NCI-H187 (cell line): ENCODE measurements around the gene COG5.
"Not testable (repeated sequence)": the region's sequence is repeated elsewhere in the genome, so short reads cannot be mapped to it uniquely, and the experiment has no call there.

Source experiments
- DNase-seq, 2 experiments: peaks; one replicate each; lab custom pipeline; 2025; lab: John Stamatoyannopoulos, UW

The COG5 gene

DNA sequence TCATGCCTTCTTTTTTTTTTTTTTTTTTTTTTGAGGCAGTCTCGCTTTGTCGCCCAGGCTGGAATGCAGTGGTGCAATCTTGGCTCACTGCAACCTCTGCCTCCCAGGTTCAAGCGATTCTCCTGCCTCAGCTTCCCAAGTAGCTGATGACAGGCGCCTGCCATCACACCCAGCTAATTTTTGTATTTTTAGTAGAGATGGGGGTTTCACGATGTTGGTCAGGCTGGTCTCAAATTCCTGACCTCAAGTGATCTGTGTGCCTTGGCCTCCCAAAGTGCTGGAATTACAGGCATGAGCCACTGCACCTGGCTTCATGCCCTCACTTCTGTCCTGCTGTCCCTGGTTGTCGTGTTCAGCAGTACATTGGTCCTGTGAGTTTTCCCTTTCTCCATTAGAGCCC lies 342.9 kb downstream of the COG5 start:
- DNase-seq, result not testable (repeated sequence)

DNA sequence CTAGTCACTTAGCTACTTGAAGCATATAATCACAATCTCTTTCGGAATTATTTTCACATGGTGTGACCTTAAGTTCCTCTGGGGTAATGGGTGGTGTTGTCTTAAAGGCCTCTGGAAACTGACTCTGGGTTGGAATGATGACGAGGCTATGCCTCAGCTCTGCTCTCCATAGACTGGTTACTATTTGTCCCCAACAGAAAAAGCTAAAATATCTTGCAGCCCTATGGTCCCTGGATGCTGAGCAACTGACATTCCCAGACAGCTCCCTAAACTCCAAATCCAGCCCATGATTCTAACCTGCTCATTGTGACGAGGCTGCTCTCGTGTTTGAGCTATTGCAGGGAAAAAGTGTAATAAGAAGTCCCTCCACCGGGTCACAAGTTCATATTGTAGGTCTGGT lies 343.4 kb downstream of the COG5 start:
- no peak for DNase-seq

DNA sequence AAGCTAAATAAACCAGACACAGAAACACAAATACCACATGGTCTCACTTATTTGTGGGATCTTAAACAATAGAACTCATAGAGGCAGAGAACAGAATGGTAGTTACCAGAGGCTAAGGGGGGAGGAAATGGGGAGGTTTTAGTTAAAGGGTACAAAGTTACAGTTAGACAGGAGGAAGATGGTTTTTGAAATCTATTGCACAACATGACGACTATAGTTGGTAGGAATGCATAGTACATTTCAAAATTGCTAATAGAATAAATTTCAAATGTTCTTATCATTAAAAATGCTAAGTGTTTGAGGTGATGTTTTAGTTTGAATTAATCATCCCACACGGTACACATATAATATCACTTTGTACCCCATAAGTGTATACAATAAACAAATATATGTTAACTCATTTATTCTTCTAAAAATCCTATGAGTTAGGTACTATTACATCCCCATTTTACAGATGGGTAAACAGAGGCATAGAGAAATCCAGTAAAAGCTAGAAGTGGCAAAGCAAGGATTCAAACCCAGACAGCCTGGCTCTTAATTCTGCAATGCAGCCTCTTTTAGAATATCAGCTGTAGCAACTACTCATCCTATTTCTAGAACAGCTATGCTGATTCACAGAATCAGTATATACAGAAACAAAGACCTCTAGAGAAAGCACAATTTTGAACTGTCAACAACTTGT lies 344.0 kb downstream of the COG5 start:
- DNase-seq, result no peak

DNA sequence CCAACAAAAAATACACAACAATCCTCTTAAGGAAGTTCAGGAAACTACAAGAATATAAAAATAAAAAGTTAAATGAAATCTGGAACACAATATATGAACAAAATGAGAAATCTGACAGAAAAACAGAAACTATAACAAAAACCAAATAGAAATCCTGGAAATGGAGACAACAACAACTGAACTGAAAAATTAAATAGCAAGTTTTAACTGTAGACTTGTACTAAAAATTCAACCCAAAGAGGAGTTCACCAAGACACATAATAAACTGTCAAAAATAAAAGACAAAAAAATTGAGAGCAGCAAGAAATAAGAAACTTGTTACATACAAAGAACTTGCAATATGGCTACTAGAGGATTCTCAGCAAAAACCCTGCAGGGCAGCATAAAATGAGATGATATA lies 349.8 kb downstream of the COG5 start:
- no peak for DNase-seq

DNA sequence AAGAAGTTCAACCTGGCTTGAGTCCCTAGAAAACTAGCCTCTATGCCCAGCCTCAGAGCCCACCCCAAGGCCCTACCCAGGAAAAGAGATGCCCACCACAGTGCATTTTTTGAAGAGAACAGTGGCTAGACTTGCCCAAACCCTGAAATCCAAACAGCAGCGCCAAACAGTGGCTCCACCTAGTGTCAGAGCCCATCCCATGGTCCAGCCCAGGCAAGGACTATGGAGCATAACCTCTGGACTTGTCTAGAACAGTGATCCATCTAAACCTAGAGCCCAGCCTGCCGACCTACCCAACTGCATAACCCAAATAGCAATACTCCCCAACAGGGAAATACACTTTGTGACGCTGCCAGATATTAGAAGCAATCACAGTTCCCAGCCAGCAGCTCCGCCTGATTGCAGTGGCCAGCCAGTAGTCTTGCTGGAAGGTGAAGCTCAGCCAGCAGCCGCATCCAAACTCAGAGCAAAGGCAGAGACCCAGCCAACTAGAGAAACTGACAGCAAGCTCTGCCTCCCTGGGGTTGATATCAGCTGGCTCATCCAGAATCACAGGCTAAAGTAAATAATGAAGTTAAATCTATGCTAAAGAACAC lies 350.4 kb downstream of the COG5 start:
- DNase-seq, result no peak

DNA sequence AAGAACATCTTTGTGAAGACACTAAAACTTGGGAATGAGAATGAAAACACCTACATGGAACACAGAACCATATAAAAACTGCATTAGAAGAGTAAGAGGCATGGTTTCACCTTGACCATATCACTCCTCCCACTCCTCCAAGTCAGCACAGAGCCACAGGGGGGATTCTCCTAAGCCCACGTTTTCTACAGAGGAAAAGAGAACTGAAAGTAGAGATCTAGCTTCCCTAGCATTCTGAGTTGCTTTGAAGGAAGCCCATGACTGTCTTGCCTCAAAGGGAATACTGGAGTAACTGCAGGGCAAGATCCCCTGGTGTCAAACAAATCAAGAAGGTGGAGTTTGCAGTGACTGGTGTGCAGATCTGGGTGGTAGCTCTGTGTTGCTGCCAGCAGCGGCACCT lies 351.0 kb downstream of the COG5 start:
- DNase-seq, result no peak

DNA sequence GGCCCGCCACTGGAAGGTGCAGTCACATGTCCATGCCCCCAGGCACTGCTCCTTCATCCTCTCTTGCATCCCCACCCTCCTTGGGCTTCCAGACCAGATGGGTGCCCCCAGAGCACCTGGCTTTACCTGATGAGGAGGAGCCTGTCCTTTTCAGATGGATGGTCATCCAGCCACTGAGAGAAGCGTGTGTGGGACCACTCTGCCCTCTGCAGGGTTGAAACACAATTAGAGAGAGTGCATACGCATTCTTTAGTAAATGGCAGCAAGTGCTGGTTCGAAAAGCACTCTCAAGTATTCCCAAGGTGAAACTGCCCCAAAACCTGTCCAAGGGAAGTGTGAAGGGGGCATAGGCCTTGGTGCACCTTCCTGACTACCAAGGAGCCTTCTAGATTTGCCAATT lies 353.3 kb downstream of the COG5 start:
- DNase-seq, result no peak

DNA sequence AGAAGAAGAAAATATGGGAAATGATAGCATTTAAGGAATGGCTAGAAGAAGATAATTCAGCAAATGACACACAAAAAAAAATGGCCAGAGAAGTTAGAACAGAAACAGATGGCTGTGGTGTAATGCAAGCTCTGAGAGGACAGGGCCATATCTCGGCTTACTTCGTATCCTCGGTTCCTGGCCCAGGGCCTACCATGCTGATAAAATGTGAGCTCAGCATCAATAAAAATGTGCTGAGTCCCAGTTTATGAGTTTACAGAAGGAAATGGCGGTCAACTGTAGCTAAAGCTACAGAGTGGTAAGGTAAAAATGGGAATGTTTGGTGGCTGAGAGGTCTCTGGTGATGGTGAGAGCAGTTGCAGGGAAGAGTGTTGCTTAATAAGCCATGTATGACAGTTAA lies 354.2 kb downstream of the COG5 start:
- DNase-seq, result no peak

DNA sequence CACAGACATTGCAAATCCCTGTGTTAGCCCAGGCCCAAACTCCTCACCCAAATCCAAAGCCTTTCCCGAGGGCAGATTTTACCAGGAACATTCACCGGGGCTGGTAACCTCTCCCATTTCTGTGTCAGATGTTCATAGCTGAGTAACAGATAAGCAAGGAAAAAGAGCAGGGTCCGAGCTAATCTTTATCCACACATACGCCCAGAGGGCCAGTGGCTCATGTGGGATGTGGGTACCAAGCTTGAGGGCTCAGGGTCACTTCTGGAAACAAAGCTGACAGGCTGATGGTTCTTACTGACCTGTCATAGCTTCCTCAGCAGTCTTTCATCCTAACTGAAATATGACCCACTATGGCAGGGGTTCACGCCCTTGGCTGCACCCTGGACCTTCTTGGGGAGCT lies 355.2 kb downstream of the COG5 start:
- DNase-seq, result no peak

DNA sequence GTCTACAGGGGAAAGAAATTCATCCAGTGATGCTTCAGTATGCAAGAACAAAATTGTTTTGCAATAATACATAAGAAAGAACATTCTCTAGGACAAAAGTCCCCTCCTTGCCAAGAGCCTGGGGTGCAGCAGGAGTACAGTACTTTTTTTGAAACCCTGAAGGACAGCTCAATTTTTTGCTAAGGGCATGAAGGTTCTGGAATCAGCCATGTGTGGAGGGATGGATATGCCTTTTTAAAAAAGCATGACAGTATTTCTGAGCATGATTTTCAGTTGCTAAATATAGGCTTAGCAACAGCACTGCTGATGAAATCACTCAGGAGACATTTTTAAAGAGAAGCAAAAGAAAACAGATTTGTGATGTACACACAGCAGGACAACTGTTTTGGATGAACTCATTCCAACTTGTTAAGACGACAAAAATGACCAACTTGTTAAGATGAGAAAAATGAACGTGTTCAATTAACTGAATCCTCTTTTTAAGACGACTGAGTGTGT lies 355.6 kb downstream of the COG5 start:
- no peak for DNase-seq

DNA sequence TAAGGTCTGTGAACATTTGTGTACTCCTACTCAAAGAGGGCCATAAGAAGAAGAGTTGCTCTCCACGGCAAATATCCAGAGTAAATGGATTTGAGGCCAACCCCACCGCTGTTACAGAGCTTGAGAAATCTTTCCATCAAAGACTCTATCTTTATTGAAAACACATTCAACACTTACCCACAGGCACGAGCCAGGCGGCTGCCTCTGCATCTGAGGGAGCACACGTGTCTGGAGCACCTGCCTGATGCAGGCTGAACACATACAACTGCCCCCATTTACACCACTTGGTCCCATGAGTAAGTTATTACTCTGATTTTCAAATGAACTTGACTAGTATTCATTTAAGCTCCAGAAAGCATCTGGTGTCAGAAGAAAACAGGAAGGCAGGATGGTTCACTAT lies 356.3 kb downstream of the COG5 start:
- no peak for DNase-seq

DNA sequence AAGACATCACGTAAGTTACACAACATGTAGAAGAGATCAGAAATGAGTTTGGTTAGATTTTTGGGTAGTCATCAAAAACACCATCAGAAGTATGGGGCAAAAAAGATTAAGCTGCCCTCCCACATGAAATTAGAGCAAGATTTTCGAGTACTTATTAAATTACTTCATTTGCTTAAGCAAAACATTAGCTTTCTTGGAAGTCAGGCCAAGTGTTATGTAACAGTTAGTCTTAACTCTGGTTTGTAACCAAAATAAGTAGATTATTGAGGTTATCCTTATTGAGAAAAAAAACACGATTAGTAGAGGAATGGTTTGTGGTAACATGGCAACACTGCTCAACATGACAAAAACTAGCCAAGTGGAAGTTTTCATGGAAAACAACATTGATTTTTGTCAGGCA lies 357.0 kb downstream of the COG5 start:
- DNase-seq, result no peak

DNA sequence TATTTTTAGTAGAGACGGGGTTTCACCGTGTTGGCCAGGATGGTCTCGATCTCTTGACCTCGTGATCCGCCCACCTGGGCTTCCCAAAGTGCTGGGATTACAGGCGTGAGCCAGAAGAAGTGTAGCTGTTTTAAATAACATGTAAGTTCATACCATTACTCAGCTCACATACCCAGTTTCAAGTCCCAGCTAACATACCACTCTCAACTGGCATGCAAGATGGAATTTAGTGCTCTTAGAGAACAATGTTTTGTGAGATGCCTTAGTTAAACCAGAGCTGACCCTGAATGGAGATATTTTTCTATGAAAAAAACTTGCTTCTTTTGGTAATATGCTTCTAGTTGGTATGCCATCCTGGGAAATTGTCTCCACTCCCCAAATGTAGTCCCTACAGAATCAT lies 357.6 kb downstream of the COG5 start:
- no peak for DNase-seq

DNA sequence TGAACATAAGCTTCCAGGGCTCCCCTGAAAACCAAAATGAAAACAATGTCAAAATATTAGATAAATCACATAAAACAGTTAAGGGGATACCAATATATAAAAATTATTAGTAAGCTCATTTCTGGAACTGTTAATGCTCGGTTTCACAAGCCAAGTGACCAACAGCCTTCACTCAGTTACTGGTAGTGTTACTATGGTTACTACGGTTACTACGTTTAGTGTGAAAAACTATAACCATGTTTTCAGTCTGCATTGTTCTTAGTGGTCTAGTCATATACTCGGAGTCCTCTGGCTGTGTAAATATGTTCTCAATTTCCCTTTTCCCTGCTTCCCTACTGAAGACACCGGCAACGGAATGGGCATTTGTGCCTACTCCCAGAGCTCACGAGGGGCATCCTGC lies 360.1 kb downstream of the COG5 start:
- no peak for DNase-seq

DNA sequence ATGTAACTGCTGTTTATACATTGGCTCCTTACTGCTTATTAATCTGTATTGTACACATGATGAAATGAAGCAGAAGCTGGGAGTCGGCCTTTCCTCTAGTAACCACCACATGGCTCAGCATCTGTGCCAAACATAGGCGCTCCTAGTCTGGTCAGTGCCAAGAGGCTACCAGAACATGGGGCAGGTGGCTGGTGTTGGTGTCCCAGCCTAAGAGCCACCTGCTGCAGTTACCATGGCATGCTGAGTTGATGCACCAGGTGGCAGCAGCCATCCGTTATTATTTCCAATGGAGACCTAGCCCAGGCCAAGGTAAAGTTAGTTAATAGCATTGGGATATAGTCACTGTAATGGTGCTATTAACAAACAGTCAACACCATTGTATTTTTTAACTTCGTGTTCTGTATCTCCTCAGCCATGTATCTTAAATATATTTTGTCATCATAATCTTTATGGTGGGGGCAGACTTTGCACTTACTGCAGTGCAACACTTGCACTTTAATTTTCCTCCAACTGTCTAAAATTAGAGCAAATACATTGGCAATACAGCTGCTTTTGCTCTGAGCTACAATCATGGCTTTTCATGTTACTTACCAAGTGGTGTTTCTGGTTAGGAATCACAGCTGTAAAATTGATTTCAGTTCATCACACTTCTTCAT lies 361.8 kb downstream of the COG5 start:
- peak in 1 of 2 experiments; percentile 7 for DNase-seq

DNA sequence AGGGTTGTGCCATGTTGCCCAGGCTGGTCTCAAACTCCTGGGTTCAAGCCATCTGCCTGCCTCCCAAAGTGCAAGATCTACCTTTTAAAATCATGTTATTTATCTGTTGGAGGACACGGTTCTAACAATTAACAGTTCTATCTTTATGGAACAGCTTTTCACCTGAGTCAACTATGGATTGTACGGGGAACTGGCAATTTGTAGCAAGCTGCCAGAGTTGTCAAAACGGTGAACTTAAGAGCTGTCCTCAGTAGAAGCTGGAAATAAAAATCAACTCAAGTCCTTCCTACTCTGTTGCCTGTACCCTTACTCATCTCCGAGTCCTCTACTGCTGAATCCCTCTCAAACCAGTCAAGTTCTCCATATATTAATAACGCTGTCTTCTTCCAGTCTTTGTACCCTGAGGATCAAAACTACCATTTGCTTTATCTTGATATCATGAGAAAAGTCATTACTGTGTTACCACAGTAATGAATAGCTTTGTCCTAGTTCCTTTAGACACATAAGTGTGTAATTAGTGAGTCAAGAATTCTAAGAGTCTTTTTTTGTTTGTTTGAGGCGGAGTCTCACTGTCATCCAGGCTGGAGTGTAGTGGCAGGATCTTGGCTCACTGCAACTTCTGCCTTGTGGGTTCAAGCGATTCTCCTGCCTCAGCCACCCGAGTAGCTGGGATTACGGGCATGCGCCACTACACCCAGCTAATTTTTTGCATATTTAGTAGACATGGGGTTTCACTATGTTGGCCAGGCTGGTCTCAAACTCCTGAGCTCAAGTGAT lies 366.7 kb downstream of the COG5 start:
- DNase-seq, result no peak

DNA sequence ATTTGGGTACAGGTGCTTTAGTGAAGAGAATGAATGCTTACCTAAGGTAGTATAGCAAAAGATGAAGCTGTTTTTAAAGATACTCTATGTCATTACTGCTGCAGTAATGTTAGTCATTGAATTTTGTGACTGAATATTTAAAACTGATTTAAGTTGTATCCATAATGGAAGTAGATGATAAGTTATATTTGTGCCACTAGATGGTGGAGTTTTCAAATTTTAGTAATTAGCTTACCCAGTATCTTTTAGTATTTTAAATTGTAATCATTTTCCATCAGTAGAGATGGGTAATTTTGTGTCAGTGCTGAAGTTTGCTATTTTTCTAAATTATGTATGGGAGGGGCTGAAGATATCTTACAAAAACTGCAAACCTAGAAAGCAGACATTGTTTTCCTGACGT lies 369.7 kb downstream of the COG5 start:
- no peak for DNase-seq

DNA sequence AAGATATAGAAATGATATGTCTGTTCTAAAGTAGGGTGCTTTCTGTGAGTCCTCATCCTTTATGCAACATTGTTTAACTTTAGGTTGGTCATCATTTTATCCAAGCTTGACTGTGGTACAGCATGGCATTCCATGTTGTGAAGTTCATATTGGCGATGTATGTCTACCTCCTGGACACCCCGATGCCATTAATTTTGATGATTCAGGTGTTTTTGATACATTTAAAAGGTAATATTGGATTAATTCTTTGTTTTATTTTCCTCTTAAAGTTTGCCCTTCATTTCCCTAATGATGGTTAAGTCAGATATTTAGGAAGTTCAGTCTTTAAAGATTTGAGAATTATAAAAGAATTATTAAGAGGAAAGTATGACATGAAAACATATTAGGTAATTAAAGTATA lies 373.6 kb downstream of the COG5 start:
- no peak for DNase-seq

DNA sequence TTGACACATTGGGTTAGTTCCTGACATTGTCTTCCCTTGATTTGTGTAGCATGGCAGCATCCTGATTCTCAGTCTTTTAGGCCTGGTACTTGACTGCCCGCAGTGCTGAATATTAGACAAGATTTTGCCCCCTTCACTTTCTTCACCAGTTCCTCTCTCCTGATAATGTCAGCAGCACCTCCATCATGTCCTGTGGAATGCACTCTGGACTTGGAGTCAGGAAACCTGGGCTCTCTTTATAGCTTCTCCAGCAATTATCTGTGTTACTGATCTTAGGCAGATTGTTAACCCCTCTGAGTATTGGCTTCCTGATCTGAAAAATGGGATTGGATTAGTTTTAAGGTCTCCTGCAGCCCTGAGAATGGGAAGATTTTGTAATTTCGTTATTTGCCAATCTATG lies 375.9 kb downstream of the COG5 start:
- no peak for DNase-seq

DNA sequence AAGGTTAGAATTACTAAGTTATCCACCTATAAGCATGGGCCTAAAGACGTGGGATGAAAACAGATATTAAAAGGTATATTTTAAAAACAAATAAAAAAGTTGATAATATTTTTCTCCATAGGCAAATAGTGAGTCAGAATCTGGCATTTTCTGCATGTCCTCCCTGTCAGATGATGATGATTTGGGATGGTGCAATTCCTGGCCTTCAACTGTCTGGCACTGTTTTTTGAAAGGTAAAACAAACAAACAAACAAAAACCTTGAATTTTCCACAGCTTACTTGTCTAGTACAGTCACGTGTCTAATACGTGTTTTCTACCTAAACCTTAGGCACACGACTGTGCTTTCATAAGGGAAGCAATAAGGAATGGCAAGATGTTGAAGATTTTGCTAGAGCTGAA lies 377.5 kb downstream of the COG5 start:
- no peak for DNase-seq

DNA sequence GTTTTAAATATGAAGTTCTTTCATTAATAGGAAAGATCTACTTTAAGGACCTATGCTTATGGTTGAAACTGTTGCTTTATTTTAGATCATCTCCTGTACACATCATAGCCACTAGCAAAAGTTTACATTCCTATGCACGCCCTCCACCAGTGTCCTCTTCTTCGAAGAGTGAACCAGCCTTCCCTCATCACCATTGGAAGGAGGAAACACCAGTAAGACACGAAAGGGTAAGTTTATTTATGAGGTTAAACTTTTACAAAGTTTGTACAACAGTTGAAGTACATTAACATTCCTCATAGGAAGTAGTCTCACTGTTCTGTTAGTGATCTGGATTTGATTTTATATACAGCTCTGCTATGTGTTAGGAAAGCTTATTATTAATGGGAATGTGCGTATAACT lies 378.0 kb downstream of the COG5 start:
- DNase-seq, result no peak

DNA sequence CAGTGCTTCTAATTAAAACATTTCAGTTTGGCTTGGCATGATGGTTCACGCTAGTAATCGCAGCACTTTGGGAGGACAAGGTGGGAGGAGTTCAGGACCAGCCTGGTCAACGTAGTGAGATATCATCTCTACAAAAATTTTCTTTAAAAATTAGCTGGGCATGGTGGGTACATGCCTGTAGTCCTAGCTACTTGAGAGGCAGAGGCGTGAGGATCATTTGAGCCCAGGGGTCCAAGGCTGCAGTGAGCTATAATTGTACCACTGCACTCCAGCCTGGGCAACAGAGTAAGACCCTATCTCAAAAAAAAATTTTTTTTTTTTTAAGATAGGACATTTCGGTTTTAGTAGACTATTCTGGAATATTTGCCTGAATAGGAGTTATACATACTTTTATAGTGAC lies 382.5 kb downstream of the COG5 start:
- no peak for DNase-seq

DNA sequence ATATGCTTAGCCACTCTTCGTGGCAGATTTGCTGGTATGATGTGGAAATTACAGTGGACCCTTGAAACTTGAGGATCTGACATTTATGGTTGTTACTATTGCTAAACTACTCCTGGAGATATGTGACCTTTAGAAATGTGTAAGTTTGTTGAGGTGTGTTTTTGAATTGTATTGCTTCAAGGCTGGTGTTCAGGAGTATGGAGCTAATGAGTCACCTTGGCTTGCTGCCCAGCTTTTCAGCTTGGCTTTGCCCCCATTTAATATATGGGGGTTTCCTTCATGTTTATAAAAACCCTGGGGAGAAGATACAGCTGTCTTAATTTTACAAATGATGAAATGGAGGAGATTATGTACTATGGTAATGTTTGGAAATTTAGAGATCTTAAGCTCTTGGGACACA lies 383.3 kb downstream of the COG5 start:
- DNase-seq, result no peak
